HG02759 (cell line): ENCODE results near the gene TM4SF4.

Experiments
- ATAC-seq: cut with Tn5 transposase; IDR thresholded peaks from one replicate; pipeline ENCODE4 v1.9.1; 2021; ENCODE audit warnings: mild to moderate bottlenecking, moderate library complexity; ENCODE audit not compliant: unreplicated experiment

Gene TM4SF4

DNA sequence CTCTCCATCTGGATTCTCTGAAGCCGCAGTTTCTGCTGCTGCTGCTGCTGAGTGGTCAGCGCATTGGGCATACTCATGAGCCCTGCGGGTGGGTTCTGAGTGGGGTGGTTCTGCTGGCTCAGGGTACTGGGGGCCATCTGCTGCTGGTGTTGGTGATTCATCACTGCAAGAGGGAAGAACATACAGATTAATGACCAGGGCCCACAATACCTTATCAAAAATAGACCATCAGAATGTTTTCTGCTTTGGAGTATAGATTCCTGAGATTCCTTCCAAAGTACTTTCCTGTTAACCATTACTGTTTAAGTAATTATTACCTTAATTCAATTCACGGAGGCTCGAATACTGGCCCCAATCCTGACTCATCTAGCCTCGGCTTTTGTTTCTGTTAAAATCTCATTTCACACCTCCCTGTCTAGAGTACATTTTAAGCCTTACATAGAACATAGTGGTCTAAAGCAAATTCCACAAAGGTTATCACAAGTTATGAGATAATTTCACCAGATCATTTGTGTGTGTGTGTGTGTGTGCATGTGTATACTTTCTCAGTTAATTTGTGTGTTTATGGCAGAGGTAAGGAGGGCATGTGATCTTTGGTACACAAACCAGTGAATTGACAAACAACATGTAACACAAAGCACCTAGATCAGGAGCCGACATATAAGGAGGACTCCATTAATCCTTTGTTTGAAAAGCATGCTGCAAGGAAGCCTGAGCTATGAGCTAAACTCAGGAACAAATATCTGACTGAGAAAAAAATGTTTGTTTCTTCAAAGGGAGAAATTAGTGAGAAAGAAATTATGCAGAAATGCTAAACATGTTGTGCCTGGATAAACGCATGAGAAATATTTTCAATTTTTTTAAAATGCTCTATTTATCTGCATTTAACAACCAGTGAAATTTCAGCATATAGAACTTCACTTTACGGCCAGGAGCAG lies 68.1 kb downstream of the TM4SF4 start:
- no peak for ATAC-seq

DNA sequence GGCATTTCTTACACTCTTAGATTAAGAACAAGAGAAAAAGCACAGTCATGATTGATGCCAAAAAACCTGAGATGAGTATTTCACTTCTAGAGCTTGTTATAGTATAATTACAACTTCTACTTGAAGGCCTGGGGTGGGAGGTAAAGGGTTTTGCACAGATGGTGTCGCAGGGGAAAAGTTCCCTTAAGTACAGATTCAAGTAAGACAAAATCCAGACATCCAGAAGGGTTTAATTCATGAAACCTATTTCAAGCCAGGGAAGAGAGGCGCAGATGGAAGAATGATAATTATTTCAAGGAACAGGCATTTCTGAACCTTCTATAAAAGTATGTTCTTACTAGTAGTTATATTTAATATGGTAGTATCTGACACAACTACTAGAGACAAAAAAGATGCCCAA lies 70.6 kb downstream of the TM4SF4 start:
- no peak for ATAC-seq

DNA sequence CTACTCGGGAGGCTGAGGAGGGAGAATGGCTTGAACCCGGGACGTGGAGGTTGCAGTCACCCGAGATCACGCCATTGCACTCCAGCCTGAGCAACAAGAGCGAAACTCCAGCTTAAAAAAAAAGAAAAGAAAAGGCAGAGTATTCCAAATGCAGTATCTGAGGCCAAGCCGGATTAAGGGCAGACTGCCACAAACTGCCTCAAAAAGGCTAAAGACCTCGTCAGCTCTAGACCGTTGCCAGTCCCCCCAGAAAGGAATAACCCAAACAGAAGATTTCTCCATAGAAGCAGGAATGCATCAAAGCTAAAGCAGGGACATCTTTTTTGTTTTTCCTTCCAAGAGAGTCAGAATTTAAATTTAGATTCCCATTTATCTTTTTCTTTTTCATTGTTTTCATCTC lies 72.9 kb downstream of the TM4SF4 start:
- ATAC-seq, result no peak

DNA sequence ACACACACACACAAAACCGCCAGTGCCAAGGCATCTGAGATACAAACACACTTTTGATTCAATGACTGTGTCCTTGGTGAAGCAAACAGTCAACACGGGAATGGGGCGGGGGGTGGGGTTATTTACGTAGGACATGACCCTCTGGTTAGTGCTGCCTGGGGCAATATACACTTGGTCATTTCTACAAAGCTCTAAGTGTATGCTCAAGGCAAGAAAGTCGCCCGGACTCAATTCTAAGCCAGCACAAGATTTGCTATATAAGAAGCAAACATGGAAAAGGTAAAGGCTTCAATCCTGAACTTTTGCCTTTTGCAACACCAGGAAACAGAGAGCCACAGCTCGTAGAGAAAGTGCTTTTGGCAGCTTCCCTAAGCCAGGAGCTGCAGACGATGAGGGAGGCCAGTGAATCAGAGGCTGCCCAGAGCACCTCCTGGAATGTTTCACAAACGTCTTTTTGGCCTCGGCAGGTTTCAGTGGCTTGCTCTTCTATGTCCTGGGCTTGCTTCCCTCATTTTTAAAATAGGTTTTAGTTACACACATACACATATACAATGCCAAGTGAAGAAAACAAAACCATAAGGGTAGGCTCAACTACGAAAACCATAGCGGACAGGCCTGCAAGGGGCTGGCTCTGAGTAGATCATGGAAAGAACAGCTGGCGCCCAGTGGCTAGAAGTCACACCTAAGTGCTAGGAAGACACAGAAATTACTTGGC lies 73.6 kb downstream of the TM4SF4 start:
- no peak for ATAC-seq

DNA sequence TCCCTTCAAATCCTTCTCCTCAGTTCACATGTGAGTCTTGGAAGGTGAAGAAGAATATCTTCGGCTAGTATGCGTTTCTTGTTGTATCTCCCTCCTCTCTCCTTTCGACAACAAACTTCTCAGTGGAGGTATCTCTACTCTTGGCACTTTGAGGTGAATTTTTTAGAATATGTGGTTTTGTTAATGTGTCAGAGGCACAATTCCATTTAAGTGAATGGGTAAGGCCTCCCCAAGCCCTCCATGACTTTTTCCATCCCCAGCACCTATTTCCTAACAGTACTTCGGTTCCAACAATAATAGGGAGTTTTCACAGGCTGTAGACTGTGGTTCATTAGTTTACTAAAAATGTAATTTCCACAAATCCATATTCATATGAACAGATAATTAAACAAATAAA lies 74.2 kb downstream of the TM4SF4 start:
- ATAC-seq, result no peak

GRCh38 chr3:149551500-149551899 lies 77.0 kb downstream of the TM4SF4 start:
- ATAC-seq, result no peak

DNA sequence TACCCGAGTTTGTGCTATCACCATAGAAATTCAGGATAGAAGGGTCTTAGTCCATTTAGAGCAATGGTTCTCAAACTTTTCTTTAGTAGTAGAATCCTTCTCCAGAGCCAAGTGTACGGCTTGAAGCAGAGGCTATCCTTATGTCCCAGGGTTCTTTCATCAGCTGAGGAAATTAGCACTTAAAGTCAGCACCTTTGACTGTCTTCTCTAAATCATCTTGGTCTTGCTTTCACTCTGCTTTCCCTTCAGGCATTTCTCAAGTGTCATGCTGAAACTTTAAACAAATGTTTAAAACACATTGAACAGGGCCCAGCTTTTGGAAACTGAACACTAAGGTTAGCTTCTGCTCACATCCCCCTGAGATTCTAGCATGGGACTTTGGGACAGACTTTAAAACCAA lies 78.2 kb downstream of the TM4SF4 start:
- no peak for ATAC-seq
